ENCODE results near the gene DLGAP1. TPM values are rescaled to one million over a fixed set of nuclear protein-coding genes. Genes with fewer than 3 reads are reported as not detected.

Gene DLGAP1
- polyA plus RNA-seq, 1 donor from 2014 or later, result 4.5 TPM

DNA sequence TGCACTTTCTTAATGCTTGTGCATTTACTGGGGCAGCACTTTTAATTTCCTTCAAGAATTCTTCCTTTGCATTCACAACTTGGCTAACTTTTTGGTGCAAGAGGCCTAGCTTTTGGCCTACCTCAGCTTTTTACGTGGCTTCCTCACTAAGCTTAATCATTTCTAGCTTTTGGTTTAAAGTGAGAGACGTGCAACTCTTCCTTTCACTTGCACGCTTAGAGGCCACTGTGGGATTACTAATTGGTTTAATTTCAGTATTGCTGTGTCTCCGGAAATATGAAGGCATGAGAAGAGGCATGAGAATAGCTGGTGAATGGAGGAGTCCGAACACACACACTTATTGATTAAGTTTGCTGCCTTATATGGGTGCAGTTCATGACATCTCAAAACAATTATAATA, 354.1 kb downstream of the DLGAP1 start:
- Histone ChIP-seq H3K27ac (ENCODE audit: low read length) (no peak overlapping the region), H3K9me2 (ENCODE audit: insufficient read depth, low read length) (no peaks in the 10 kb centered on the region), H2AFZ (ENCODE audit: low read depth, low read length) (no peak overlapping the region), H3K4me2 (ENCODE audit: low read length) (no peak overlapping the region), H3K9me3 (ENCODE audit: low read length) (no peaks in the 10 kb centered on the region), H3F3A (ENCODE audit: insufficient read depth, low read length, poor library complexity, severe bottlenecking) (no peaks in the 10 kb centered on the region), H4K20me1 (ENCODE audit: insufficient read depth) (no peaks in the 10 kb centered on the region), H3K9ac (ENCODE audit: low read length) (no peak overlapping the region), H3K36me3 (ENCODE audit: insufficient read depth, low read length) (no peaks in the 10 kb centered on the region), H3K27me3 (ENCODE audit: insufficient read depth, low read depth, low read length) (no peaks in the 10 kb centered on the region), H3K4me3 (ENCODE audit: low read length) (no peak overlapping the region), H3K79me2 (replicated peaks; ENCODE audit: insufficient read depth, low read length) (no peaks in the 10 kb centered on the region)
- TF ChIP-seq, protein P1, sequence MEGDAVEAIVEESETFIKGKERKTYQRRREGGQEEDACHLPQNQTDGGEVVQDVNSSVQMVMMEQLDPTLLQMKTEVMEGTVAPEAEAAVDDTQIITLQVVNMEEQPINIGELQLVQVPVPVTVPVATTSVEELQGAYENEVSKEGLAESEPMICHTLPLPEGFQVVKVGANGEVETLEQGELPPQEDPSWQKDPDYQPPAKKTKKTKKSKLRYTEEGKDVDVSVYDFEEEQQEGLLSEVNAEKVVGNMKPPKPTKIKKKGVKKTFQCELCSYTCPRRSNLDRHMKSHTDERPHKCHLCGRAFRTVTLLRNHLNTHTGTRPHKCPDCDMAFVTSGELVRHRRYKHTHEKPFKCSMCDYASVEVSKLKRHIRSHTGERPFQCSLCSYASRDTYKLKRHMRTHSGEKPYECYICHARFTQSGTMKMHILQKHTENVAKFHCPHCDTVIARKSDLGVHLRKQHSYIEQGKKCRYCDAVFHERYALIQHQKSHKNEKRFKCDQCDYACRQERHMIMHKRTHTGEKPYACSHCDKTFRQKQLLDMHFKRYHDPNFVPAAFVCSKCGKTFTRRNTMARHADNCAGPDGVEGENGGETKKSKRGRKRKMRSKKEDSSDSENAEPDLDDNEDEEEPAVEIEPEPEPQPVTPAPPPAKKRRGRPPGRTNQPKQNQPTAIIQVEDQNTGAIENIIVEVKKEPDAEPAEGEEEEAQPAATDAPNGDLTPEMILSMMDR (IDR thresholded peaks at IDR 0.05; ENCODE audit: poor library complexity, severe bottlenecking), result no peak
- no peak for TF ChIP-seq SMC3 (conservative IDR thresholded peaks at IDR 0.05; ENCODE audit: poor library complexity)
- TF ChIP-seq EP300 (conservative IDR thresholded peaks at IDR 0.05; ENCODE audit: poor library complexity, severe bottlenecking), result no peak
- TF ChIP-seq MXI1 (conservative IDR thresholded peaks at IDR 0.05; ENCODE audit: poor library complexity, severe bottlenecking), result no peak
- no peak for TF ChIP-seq RAD21 (conservative IDR thresholded peaks at IDR 0.05)
- TF ChIP-seq, protein P2, sequence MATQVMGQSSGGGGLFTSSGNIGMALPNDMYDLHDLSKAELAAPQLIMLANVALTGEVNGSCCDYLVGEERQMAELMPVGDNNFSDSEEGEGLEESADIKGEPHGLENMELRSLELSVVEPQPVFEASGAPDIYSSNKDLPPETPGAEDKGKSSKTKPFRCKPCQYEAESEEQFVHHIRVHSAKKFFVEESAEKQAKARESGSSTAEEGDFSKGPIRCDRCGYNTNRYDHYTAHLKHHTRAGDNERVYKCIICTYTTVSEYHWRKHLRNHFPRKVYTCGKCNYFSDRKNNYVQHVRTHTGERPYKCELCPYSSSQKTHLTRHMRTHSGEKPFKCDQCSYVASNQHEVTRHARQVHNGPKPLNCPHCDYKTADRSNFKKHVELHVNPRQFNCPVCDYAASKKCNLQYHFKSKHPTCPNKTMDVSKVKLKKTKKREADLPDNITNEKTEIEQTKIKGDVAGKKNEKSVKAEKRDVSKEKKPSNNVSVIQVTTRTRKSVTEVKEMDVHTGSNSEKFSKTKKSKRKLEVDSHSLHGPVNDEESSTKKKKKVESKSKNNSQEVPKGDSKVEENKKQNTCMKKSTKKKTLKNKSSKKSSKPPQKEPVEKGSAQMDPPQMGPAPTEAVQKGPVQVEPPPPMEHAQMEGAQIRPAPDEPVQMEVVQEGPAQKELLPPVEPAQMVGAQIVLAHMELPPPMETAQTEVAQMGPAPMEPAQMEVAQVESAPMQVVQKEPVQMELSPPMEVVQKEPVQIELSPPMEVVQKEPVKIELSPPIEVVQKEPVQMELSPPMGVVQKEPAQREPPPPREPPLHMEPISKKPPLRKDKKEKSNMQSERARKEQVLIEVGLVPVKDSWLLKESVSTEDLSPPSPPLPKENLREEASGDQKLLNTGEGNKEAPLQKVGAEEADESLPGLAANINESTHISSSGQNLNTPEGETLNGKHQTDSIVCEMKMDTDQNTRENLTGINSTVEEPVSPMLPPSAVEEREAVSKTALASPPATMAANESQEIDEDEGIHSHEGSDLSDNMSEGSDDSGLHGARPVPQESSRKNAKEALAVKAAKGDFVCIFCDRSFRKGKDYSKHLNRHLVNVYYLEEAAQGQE (IDR thresholded peaks at IDR 0.05; ENCODE audit: borderline replicate concordance), result no peak
- TF ChIP-seq TAF1 (IDR thresholded peaks at IDR 0.05; ENCODE audit: low read depth), result no peak
- no peak for TF ChIP-seq POLR2AphosphoS5 (IDR thresholded peaks at IDR 0.05)
- no peak for TF ChIP-seq EZH2 (IDR thresholded peaks at IDR 0.05; ENCODE audit: borderline replicate concordance, insufficient read depth, low read length, poor library complexity, severe bottlenecking)

DNA sequence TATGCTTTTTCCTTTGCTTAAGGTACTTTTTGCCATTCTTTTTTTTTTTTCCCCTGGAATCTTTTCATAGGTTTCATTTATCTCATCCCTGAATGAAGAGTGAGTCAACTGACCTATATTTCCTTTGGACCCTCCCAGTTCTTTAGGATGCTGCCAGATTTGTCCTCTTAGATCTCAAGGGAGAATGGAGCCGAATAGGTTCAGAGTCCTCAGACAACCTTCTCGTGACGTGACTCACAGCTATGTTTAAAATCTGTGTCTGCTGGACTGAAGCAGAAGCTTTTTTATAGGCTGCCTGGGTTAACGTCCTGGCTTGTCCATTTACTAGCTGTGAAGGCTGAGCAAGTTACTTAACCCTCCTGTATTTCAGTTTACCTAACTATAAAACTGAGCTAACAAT, 358.6 kb downstream of the DLGAP1 start:
- TF ChIP-seq, protein P2 (IDR thresholded peaks at IDR 0.05; ENCODE audit: borderline replicate concordance), result no peak
- TF ChIP-seq MXI1 (conservative IDR thresholded peaks at IDR 0.05; ENCODE audit: poor library complexity, severe bottlenecking) (no peak), SMC3 (conservative IDR thresholded peaks at IDR 0.05; ENCODE audit: poor library complexity) (no peak), EZH2 (IDR thresholded peaks at IDR 0.05; ENCODE audit: borderline replicate concordance, insufficient read depth, low read length, poor library complexity, severe bottlenecking) (no peak), TAF1 (IDR thresholded peaks at IDR 0.05; ENCODE audit: low read depth) (no peak), EP300 (conservative IDR thresholded peaks at IDR 0.05; ENCODE audit: poor library complexity, severe bottlenecking) (no peak), RAD21 (conservative IDR thresholded peaks at IDR 0.05) (no peak), POLR2AphosphoS5 (IDR thresholded peaks at IDR 0.05) (no peak)
- TF ChIP-seq, protein P1 (IDR thresholded peaks at IDR 0.05; ENCODE audit: poor library complexity, severe bottlenecking), result no peak
- Histone ChIP-seq H3K27ac (ENCODE audit: low read length) (no peak overlapping the region), H3K4me3 (ENCODE audit: low read length) (no peak overlapping the region), H3K27me3 (ENCODE audit: insufficient read depth, low read depth, low read length) (no peaks in the 10 kb centered on the region), H3K9ac (ENCODE audit: low read length) (no peak overlapping the region), H4K20me1 (ENCODE audit: insufficient read depth) (no peaks in the 10 kb centered on the region), H3K9me3 (ENCODE audit: low read length) (no peaks in the 10 kb centered on the region), H3K9me2 (ENCODE audit: insufficient read depth, low read length) (no peaks in the 10 kb centered on the region), H3F3A (ENCODE audit: insufficient read depth, low read length, poor library complexity, severe bottlenecking) (no peaks in the 10 kb centered on the region), H3K4me2 (ENCODE audit: low read length) (no peak overlapping the region), H2AFZ (ENCODE audit: low read depth, low read length) (no peak overlapping the region), H3K79me2 (replicated peaks; ENCODE audit: insufficient read depth, low read length) (no peaks in the 10 kb centered on the region), H3K36me3 (ENCODE audit: insufficient read depth, low read length) (no peaks in the 10 kb centered on the region)

Measured in neural cell (in vitro differentiated cells).